ENCODE measurements around the gene SP3. TPM values are rescaled to one million over a fixed set of nuclear protein-coding genes. Genes with fewer than 3 reads are reported as not detected.

SP3 gene
- total RNA-seq, 1 experiment from 2014 or later: 69.8 TPM

GRCh38 chr2:173999724-174000123 is 34.6 kb upstream of the SP3 start:
- DNase-seq (ENCODE audit: low read depth, low spot score): no peak
- in situ Hi-C loops (cut with HindIII; ENCODE audit: low pct_unique_long_range_greater_than_20kb, low sequenced_read_pairs): no loop called here

GRCh38 chr2:173999272-173999671 is 34.1 kb upstream of the SP3 start:
- in situ Hi-C loops (cut with HindIII; ENCODE audit: low pct_unique_long_range_greater_than_20kb, low sequenced_read_pairs): no loop called here
- DNase-seq (ENCODE audit: low read depth, low spot score): no peak

GRCh38 chr2:173998386-173998785 is 33.2 kb upstream of the SP3 start:
- DNase-seq (ENCODE audit: low read depth, low spot score): no peak

GRCh38 chr2:173997753-173998152 is 32.6 kb upstream of the SP3 start:
- in situ Hi-C loops (cut with HindIII; ENCODE audit: low pct_unique_long_range_greater_than_20kb, low sequenced_read_pairs): no loop called here
- DNase-seq (ENCODE audit: low read depth, low spot score): no peak

More at GRCh38 chr2:173998386-173998785, 33.2 kb upstream of the SP3 start:
- in situ Hi-C loops (cut with HindIII; ENCODE audit: low pct_unique_long_range_greater_than_20kb, low sequenced_read_pairs): no loop called here

- in situ Hi-C loops (cut with HindIII; ENCODE audit: low pct_unique_long_range_greater_than_20kb, low sequenced_read_pairs): no loop called here
- DNase-seq (ENCODE audit: low read depth, low spot score): no peak
Measured at GRCh38 chr2:173997269-173997668, 32.1 kb upstream of the SP3 start.

GRCh38 chr2:173996766-173997165 is 31.6 kb upstream of the SP3 start:
- no peak for DNase-seq (ENCODE audit: low read depth, low spot score)
- in situ Hi-C loops (cut with HindIII; ENCODE audit: low pct_unique_long_range_greater_than_20kb, low sequenced_read_pairs): no loop called here

GRCh38 chr2:173993459-173993858 is 28.3 kb upstream of the SP3 start:
- in situ Hi-C loops (cut with HindIII; ENCODE audit: low pct_unique_long_range_greater_than_20kb, low sequenced_read_pairs): no loop called here

GRCh38 chr2:173991856-173992588 is 26.8 kb upstream of the SP3 start:
- no peak for DNase-seq (ENCODE audit: low read depth, low spot score)
- in situ Hi-C loops (cut with HindIII; ENCODE audit: low pct_unique_long_range_greater_than_20kb, low sequenced_read_pairs): no loop called here

More at GRCh38 chr2:173993459-173993858, 28.3 kb upstream of the SP3 start:
- DNase-seq (ENCODE audit: low read depth, low spot score): no peak

GRCh38 chr2:173990970-173991819 is 26.0 kb upstream of the SP3 start:
- no peak for DNase-seq (ENCODE audit: low read depth, low spot score)
- in situ Hi-C loops (cut with HindIII; ENCODE audit: low pct_unique_long_range_greater_than_20kb, low sequenced_read_pairs): no loop called here

GRCh38 chr2:173990245-173990644 is 25.1 kb upstream of the SP3 start:
- in situ Hi-C loops (cut with HindIII; ENCODE audit: low pct_unique_long_range_greater_than_20kb, low sequenced_read_pairs): no loop called here
- no peak for DNase-seq (ENCODE audit: low read depth, low spot score)

GRCh38 chr2:173989884-173990215 is 24.7 kb upstream of the SP3 start:
- in situ Hi-C loops (cut with HindIII; ENCODE audit: low pct_unique_long_range_greater_than_20kb, low sequenced_read_pairs): no loop called here
- no peak for DNase-seq (ENCODE audit: low read depth, low spot score)

- DNase-seq (ENCODE audit: low read depth, low spot score): no peak
- in situ Hi-C loops (cut with HindIII; ENCODE audit: low pct_unique_long_range_greater_than_20kb, low sequenced_read_pairs): no loop called here
Measured at GRCh38 chr2:173989160-173989883, 24.1 kb upstream of the SP3 start.

GRCh38 chr2:173986805-173987204 is 21.6 kb upstream of the SP3 start:
- in situ Hi-C loops (cut with HindIII; ENCODE audit: low pct_unique_long_range_greater_than_20kb, low sequenced_read_pairs): no loop called here
- DNase-seq (ENCODE audit: low read depth, low spot score): no peak

- no peak for DNase-seq (ENCODE audit: low read depth, low spot score)
- in situ Hi-C loops (cut with HindIII; ENCODE audit: low pct_unique_long_range_greater_than_20kb, low sequenced_read_pairs): no loop called here
Measured at GRCh38 chr2:173985605-173985992, 20.4 kb upstream of the SP3 start.

- in situ Hi-C loops (cut with HindIII; ENCODE audit: low pct_unique_long_range_greater_than_20kb, low sequenced_read_pairs): no loop called here
- no peak for DNase-seq (ENCODE audit: low read depth, low spot score)
Measured at GRCh38 chr2:173984866-173985604, 19.9 kb upstream of the SP3 start.

GRCh38 chr2:173983391-173983871 is 18.3 kb upstream of the SP3 start:
- in situ Hi-C loops (cut with HindIII; ENCODE audit: low pct_unique_long_range_greater_than_20kb, low sequenced_read_pairs): no loop called here
- DNase-seq (ENCODE audit: low read depth, low spot score): peak; percentile 17

- in situ Hi-C loops (cut with HindIII; ENCODE audit: low pct_unique_long_range_greater_than_20kb, low sequenced_read_pairs): no loop called here
- no peak for DNase-seq (ENCODE audit: low read depth, low spot score)
Measured at GRCh38 chr2:173982918-173983317, 17.7 kb upstream of the SP3 start.
